Common myeloid progenitor, CD34-positive (primary cell): ENCODE measurements around the gene MAP7D3.

Source experiments
- CTCF ChIA-PET: fragments of 350-600 bp; sonication (Branson Sonifier 250); formaldehyde crosslinking; loops from one replicate; lab custom pipeline; 2021; ENCODE audit warnings: antibody characterized with exemption; lab: Charles Lee
- POLR2A ChIA-PET: fragments of 350-600 bp; sonication (Branson Sonifier 250); formaldehyde crosslinking; loops from one replicate; lab custom pipeline; 2021; ENCODE audit warnings: antibody characterized with exemption; lab: Charles Lee
- DNase-seq, 3 donors: peaks; one replicate each; pipeline versions ENCODE4 v3.0.0 to v3.0.0-alpha.2; 2013
- H3K27ac ChIP-seq, 2 experiments: 1 replicate in 1 of 2; 2 replicates in 1 of 2; pipeline ENCODE4 v1.7.0; 2013; ENCODE audit warnings: inconsistent platforms in 2 of 2, low read length in 2 of 2, mild to moderate bottlenecking in 2 of 2, low read depth in 1 of 2, moderate library complexity in 1 of 2; ENCODE audit not compliant: severe bottlenecking in 2 of 2, insufficient read depth in 1 of 2, poor library complexity in 1 of 2
- H3K27me3 ChIP-seq, 5 experiments: replicated peaks in 2 of 5; 1 replicate in 3 of 5; 2 replicates in 2 of 5; pipeline versions ENCODE4 v1.6.1 to v1.7.0; 2013; ENCODE audit warnings: low read length in 4 of 5, mild to moderate bottlenecking in 2 of 5, moderate library complexity in 2 of 5, inconsistent platforms in 1 of 5; ENCODE audit not compliant: insufficient read depth in 5 of 5, control insufficient read depth in 4 of 5
- H3K36me3 ChIP-seq, 4 experiments: 1 replicate in 2 of 4; 2 replicates in 2 of 4; pipeline versions ENCODE4 v1.6.1 to v1.7.0; 2013; ENCODE audit warnings: low read length in 3 of 4, control low read depth in 1 of 4, mild to moderate bottlenecking in 1 of 4; ENCODE audit not compliant: control insufficient read depth in 4 of 4, insufficient read depth in 4 of 4
- H3K4me1 ChIP-seq, 4 experiments: 1 replicate in 3 of 4; 2 replicates in 1 of 4; pipeline versions ENCODE4 v1.6.1 to v1.7.1; 2013; ENCODE audit warnings: low read length in 3 of 4, mild to moderate bottlenecking in 3 of 4, control low read depth in 1 of 4, inconsistent platforms in 1 of 4, moderate library complexity in 1 of 4; ENCODE audit not compliant: control insufficient read depth in 4 of 4, insufficient read depth in 4 of 4; ENCODE audit errors: control extremely low read depth in 1 of 4
- H3K4me3 ChIP-seq, 7 experiments: 1 replicate in 4 of 7; 2 replicates in 3 of 7; pipeline versions ENCODE4 v1.5.1 to v1.7.0; 2013; ENCODE audit warnings: mild to moderate bottlenecking in 7 of 7, low read length in 6 of 7, moderate library complexity in 6 of 7, inconsistent platforms in 2 of 7, low read depth in 2 of 7, control low read depth in 1 of 7; ENCODE audit not compliant: insufficient read depth in 4 of 7, control insufficient read depth in 1 of 7; ENCODE audit errors: extremely low read depth in 1 of 7
- H3K9me3 ChIP-seq, 5 experiments: 1 replicate in 4 of 5; 2 replicates in 1 of 5; pipeline versions ENCODE4 v1.6.1 to v1.7.1; 2013; ENCODE audit warnings: low read length in 4 of 5, mild to moderate bottlenecking in 2 of 5, inconsistent platforms in 1 of 5, low read depth in 1 of 5, moderate library complexity in 1 of 5; ENCODE audit not compliant: control insufficient read depth in 4 of 5, insufficient read depth in 2 of 5; ENCODE audit errors: control extremely low read depth in 1 of 5
- WGBS: methylation state at CpG from one replicate; pipeline ENCODE4 v1.1.5; 2013; ENCODE audit not compliant: insufficient coverage; 5-methylcytosine and 5-hydroxymethylcytosine counted together

The MAP7D3 gene

DNA sequence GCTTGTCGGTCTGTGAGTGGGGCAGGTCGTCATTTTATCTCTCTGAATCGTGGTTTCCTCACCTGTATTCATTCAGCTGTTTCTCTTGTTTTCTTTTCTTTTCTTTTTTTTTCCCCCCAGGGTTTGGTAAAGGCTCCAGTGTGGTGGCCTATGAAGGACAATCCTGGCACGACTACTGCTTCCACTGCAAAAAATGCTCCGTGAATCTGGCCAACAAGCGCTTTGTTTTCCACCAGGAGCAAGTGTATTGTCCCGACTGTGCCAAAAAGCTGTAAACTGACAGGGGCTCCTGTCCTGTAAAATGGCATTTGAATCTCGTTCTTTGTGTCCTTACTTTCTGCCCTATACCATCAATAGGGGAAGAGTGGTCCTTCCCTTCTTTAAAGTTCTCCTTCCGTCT is 41.4 kb downstream of the MAP7D3 start:
- Histone ChIP-seq H3K4me3 (peak overlapping the region in 1 of 7 experiments; percentile 10), H3K4me1 (peaks cover 6 to 70% (median 29%) of the 10 kb centered on the region in 4 experiments), H3K36me3 (peaks cover 4 to 30% (median 6%) of the 10 kb centered on the region in 4 experiments), H3K27ac (no peak overlapping the region), H3K9me3 (no peaks in the 10 kb centered on the region), H3K27me3 (peaks cover 0 to 7% (median 0%) of the 10 kb centered on the region in 5 experiments)
- POLR2A ChIA-PET: no interaction called here
- no peak for DNase-seq
- CTCF ChIA-PET: interaction anchor here (0.9 to 5.0 kb wide), 11 partner anchors 11 to 181 kb away, joined by 3 to 29 read pairs (median 3); no protein-coding TSS in a partner anchor
- WGBS: 72% methylated on average over 6 of the region's 9 CpGs

DNA sequence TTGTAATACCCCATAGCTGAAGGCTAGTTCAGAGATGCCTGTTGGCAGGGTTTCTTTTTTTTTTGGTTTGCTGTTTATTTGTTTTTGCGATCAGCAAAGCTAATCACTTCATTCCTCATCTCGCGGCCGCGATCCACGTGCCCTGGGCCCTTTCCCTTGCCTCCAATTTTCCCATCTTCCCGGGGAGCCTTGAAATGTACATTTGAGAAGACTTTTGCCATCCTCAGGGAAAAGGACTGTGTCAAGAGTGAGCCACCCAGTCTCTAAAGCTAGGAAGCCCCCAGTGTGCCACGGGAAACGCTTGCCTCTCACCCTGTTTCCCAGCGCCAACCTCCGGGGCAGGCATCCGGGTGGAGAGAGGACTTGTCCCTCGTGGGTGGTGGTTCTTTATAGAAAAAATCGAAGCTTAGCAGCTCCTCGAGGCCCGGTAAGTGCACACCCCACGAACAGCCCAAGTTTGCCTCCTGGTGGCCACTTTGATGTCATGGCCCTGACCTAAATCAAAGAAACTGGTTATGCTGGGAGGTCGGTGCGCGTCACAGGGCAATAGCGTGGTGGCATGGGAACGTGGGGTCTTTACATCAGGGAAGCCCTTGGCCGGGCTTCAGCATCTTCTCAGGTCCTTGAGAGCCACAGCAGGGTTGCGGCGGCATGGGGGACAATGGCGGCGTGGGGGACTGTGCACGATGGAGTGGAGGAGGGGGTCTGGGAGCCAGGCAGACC is 42.0 kb downstream of the MAP7D3 start:
- H3K4me1 ChIP-seq: peaks cover 6 to 74% (median 32%) of the 10 kb centered on the region in 4 experiments
- H3K27me3 ChIP-seq: peaks cover 0 to 7% (median 0%) of the 10 kb centered on the region in 5 experiments
- WGBS: 55% methylated on average over 19 of the region's 28 CpGs
- peak overlapping the region in 2 of 7 experiments; percentile 8 to 10 for H3K4me3 ChIP-seq
- H3K27ac ChIP-seq: peak overlapping the region in 1 of 2 experiments; percentile 60
- peaks cover under 1 to 29% (median 3%) of the 10 kb centered on the region in 4 experiments for H3K36me3 ChIP-seq
- DNase-seq: peak; percentile 62 to 81 (median 78)
- ChIA-PET CTCF (interaction anchor here (0.8 to 5.0 kb wide), 12 partner anchors 8 to 181 kb away, joined by 3 to 29 read pairs (median 3); no protein-coding TSS in a partner anchor), POLR2A (no interaction called here)
- H3K9me3 ChIP-seq: no peaks in the 10 kb centered on the region

DNA sequence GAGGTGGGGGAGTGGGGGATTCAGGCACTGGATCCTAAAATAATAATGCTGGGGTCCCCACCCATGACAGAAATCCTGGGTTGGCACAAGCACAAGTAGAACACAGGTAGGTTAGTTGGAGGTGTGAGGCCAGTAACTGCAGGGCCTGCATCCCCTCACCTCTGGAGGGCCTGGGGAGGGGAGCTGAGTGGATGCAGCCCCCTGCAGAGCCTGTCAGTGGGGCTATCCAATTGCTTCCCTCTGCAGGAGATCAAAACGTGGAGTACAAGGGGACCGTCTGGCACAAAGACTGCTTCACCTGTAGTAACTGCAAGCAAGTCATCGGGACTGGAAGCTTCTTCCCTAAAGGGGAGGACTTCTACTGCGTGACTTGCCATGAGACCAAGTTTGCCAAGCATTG is 43.7 kb downstream of the MAP7D3 start:
- no peak for DNase-seq
- Histone ChIP-seq H3K27ac (peak overlapping the region in 1 of 2 experiments; percentile 93), H3K27me3 (peaks cover 0 to 7% (median 0%) of the 10 kb centered on the region in 5 experiments), H3K36me3 (peaks cover 0 to 28% (median 3%) of the 10 kb centered on the region in 4 experiments), H3K4me1 (peaks cover 6 to 91% (median 32%) of the 10 kb centered on the region in 4 experiments), H3K9me3 (no peaks in the 10 kb centered on the region), H3K4me3 (peak overlapping the region in 1 of 7 experiments; percentile 45)
- CTCF ChIA-PET: interaction anchor here (2.2 to 5.0 kb wide), 2 partner anchors 8 to 179 kb away, joined by 7 to 29 read pairs; no protein-coding TSS in a partner anchor
- POLR2A ChIA-PET: no interaction called here
- 76% methylated on average over 4 of the region's 4 CpGs for WGBS

GRCh38 chrX:136206916-136207315 is 44.3 kb downstream of the MAP7D3 start:
- no peak for DNase-seq
- peaks cover 0 to 7% (median 0%) of the 10 kb centered on the region in 5 experiments for H3K27me3 ChIP-seq
- peak overlapping the region in 1 of 7 experiments; percentile 80 for H3K4me3 ChIP-seq
- H3K9me3 ChIP-seq: no peaks in the 10 kb centered on the region
- peaks cover 6 to 94% (median 32%) of the 10 kb centered on the region in 4 experiments for H3K4me1 ChIP-seq
- peak overlapping the region; percentile 92 to 93 for H3K27ac ChIP-seq
- ChIA-PET CTCF (interaction anchor here (1.9 to 5.0 kb wide), 2 partner anchors 41 to 178 kb away, joined by 6 to 29 read pairs; no protein-coding TSS in a partner anchor), POLR2A (no interaction called here)
- peaks cover 0 to 28% (median 3%) of the 10 kb centered on the region in 4 experiments for H3K36me3 ChIP-seq
- 94% methylated on average over 3 of the region's 6 CpGs for WGBS

DNA sequence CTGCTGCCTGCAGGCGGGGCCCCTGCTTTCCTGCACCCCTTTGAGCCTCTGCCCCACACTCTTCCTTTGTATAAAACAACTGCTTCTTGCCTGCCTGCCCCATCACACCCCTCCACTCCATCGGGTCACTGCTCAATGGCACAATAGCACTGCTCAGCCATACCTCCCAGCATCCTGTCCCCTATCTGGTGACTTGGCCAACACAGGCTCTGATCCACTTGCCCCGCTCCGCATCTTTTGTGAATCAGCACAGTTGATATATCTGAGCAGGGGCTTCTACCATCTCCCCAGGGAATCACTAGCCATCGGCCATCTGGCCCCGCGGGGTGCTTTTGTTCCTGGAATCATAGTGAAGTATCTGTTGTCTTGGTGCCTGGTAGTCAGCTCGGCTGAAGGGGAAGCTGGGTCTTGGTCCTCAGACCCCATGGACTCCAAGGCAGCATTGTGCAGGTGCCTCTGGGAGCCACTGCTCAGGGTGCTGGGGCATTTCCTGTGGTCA is 45.3 kb downstream of the MAP7D3 start:
- CTCF ChIA-PET: interaction anchor here (1.2 to 5.0 kb wide), 5 partner anchors 37 to 177 kb away, joined by 5 to 29 read pairs (median 7); no protein-coding TSS in a partner anchor
- peak overlapping the region in 4 of 7 experiments; percentile 50 to 80 (median 56) for H3K4me3 ChIP-seq
- peaks cover 6 to 93% (median 31%) of the 10 kb centered on the region in 4 experiments for H3K4me1 ChIP-seq
- peaks cover 0 to 24% (median 2%) of the 10 kb centered on the region in 4 experiments for H3K36me3 ChIP-seq
- no peak for DNase-seq
- H3K27me3 ChIP-seq: no peaks in the 10 kb centered on the region
- peak overlapping the region; percentile 92 to 93 for H3K27ac ChIP-seq
- no peaks in the 10 kb centered on the region for H3K9me3 ChIP-seq
- POLR2A ChIA-PET: no interaction called here
- WGBS: 81% methylated on average over 3 of the region's 8 CpGs

DNA sequence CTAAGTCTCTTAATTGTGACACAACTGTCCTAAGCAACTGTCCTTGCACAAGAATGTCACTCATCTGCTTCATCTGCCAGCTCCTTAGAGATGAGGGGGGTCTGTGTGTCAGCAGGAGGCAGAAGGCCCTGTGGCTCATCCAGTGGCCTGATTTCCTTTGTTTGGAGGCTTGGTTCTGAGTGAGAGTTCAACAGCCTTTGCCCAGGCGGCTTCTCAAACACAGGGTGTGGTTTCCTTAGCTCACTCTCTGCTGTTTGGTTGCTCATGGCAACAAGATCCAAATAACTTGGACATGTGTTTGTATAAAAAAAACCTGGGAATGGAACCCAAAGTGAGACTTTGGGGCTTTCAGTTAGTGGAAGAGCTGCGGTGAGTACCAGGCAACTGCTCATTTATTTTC is 46.6 kb downstream of the MAP7D3 start:
- Histone ChIP-seq H3K4me3 (peak overlapping the region in 4 of 7 experiments; percentile 50 to 80 (median 56)), H3K4me1 (peaks cover 0 to 88% (median 23%) of the 10 kb centered on the region in 4 experiments), H3K36me3 (peaks cover 0 to 24% (median 2%) of the 10 kb centered on the region in 4 experiments), H3K9me3 (no peaks in the 10 kb centered on the region), H3K27me3 (no peaks in the 10 kb centered on the region), H3K27ac (peak overlapping the region; percentile 92 to 93)
- CTCF ChIA-PET: interaction anchor here (0.8 to 3.8 kb wide), 6 partner anchors 16 to 176 kb away, joined by 3 to 14 read pairs (median 4); no protein-coding TSS in a partner anchor
- WGBS: 43% methylated on average over 1 of the region's 2 CpGs
- POLR2A ChIA-PET: no interaction called here
- peak; percentile 74 to 89 (median 87) for DNase-seq
